Measurements from ENCODE around the gene TSPAN2. TPM values are rescaled to one million over a fixed set of nuclear protein-coding genes. Genes with fewer than 3 reads are reported as not detected.

TSPAN2 gene
- total and polyA plus RNA-seq, 2 experiments from 2014 or later: 2.8 to 4.1 TPM

DNA sequence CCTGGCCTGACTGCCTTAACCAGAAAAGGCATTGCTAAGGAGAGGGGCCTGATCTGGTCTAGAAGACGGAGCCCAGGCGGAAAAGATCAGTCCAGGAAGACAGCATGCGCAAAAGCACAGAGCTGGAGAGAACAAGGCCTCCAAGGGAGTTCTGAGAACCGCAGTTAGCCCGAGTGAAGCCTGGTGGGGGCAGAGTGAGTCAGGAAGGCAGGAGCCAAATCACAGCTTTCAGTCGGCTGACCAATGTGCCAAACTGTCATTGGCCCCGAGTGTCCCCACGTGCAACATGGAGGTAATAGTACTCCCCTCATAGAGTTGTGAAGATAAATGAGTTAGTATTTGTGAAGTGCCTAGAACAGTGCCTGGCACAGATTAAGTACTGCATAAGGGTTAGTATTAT lies 1.2 kb upstream of the TSPAN2 start:
- Histone ChIP-seq H3K27ac (no peak overlapping the region), H3K9me3 (ENCODE audit: low read depth) (no peaks in the 10 kb centered on the region), H3K36me3 (replicated peaks; ENCODE audit: insufficient read depth, low read depth) (no peaks in the 10 kb centered on the region), H3K9me2 (replicated peaks; ENCODE audit: insufficient read depth) (no peaks in the 10 kb centered on the region), H3K4me1 (ENCODE audit: insufficient read depth) (no peaks in the 10 kb centered on the region), H3K4me3 (no peak overlapping the region), H4K20me1 (ENCODE audit: insufficient read depth, poor library complexity, severe bottlenecking) (no peaks in the 10 kb centered on the region), H3K4me2 (peak overlapping the region; percentile 87), H2AFZ (no peak overlapping the region), H3K27me3 (no peaks in the 10 kb centered on the region), H3K79me2 (no peaks in the 10 kb centered on the region)
- TF ChIP-seq EZH2phosphoT487 (IDR thresholded peaks at IDR 0.05; ENCODE audit: low read depth, severe bottlenecking, unreplicated experiment): no peak
- no peak for TF ChIP-seq EZH2 (IDR thresholded peaks at IDR 0.05; ENCODE audit: borderline replicate concordance)
- TF ChIP-seq CTCF (IDR thresholded peaks at IDR 0.05; ENCODE audit: poor library complexity): no peak
- 63% methylated on average over 8 of the region's 8 CpGs for WGBS (ENCODE audit: low lambda C conversion rate, missing lambda C conversion rate)
- DNase-seq (ENCODE audit: low spot score): no peak

- no peaks in the 10 kb centered on the region for H3K36me3 ChIP-seq (replicated peaks; ENCODE audit: insufficient read depth, low read depth)
- H3K27me3 ChIP-seq: no peaks in the 10 kb centered on the region
- H4K20me1 ChIP-seq (ENCODE audit: insufficient read depth, poor library complexity, severe bottlenecking): no peaks in the 10 kb centered on the region
- H2AFZ ChIP-seq: no peak overlapping the region
- H3K27ac ChIP-seq: no peak overlapping the region
- no peaks in the 10 kb centered on the region for H3K9me3 ChIP-seq (ENCODE audit: low read depth)
- H3K79me2 ChIP-seq: no peaks in the 10 kb centered on the region
- H3K4me2 ChIP-seq: peak overlapping the region; percentile 87
- no peaks in the 10 kb centered on the region for H3K9me2 ChIP-seq (replicated peaks; ENCODE audit: insufficient read depth)
- no peak overlapping the region for H3K4me3 ChIP-seq
- TF ChIP-seq EZH2phosphoT487 (IDR thresholded peaks at IDR 0.05; ENCODE audit: low read depth, severe bottlenecking, unreplicated experiment) (no peak), EZH2 (IDR thresholded peaks at IDR 0.05; ENCODE audit: borderline replicate concordance) (no peak), CTCF (IDR thresholded peaks at IDR 0.05; ENCODE audit: poor library complexity) (no peak)
- WGBS (ENCODE audit: low lambda C conversion rate, missing lambda C conversion rate): 50% methylated on average over 2 of the region's 2 CpGs
- no peaks in the 10 kb centered on the region for H3K4me1 ChIP-seq (ENCODE audit: insufficient read depth)
- no peak for DNase-seq (ENCODE audit: low spot score)
Observed at GRCh38 chr1:115090186-115090490, 835 bp upstream of the TSPAN2 start.

DNA sequence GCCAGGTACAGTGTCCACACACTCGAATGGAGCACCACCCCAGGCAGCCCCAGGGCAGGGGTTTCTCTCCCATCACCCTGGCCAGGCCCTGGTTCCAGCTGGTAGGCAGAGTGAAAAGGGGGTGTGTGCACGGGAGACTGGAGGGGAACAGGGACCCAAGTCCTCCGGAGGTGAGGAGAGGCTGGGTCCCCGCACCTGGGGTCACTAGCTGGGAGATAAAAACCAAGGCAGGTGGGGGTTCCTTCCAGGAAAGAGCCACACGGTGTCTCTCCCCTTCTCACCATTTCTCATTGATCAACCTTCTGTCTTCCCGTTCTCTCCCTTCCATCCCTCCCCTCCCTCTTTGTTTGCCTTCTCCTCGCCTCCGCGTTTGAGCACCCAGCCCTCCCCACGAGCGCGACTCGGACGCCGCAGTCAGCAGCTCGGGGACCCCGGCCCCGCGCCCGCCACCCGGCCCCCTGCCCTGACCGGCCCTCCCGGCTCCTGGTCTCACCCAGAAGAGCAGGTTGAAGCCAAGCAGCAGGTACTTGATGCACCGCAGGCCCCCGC lies 358 bp downstream of the TSPAN2 start:
- Histone ChIP-seq H3K27ac (no peak overlapping the region), H4K20me1 (ENCODE audit: insufficient read depth, poor library complexity, severe bottlenecking) (no peaks in the 10 kb centered on the region), H3K79me2 (no peaks in the 10 kb centered on the region), H3K4me2 (peak overlapping the region; percentile 87), H2AFZ (peak overlapping the region; percentile 69), H3K9me2 (replicated peaks; ENCODE audit: insufficient read depth) (no peaks in the 10 kb centered on the region), H3K4me1 (ENCODE audit: insufficient read depth) (no peaks in the 10 kb centered on the region), H3K27me3 (no peaks in the 10 kb centered on the region), H3K36me3 (replicated peaks; ENCODE audit: insufficient read depth, low read depth) (no peaks in the 10 kb centered on the region), H3K4me3 (peak overlapping the region; percentile 77), H3K9me3 (ENCODE audit: low read depth) (no peaks in the 10 kb centered on the region)
- no peak for DNase-seq (ENCODE audit: low spot score)
- WGBS (ENCODE audit: low lambda C conversion rate, missing lambda C conversion rate): 7% methylated on average over 12 of the region's 25 CpGs
- no peak for TF ChIP-seq EZH2 (IDR thresholded peaks at IDR 0.05; ENCODE audit: borderline replicate concordance)
- TF ChIP-seq EZH2phosphoT487 (IDR thresholded peaks at IDR 0.05; ENCODE audit: low read depth, severe bottlenecking, unreplicated experiment): no peak
- no peak for TF ChIP-seq CTCF (IDR thresholded peaks at IDR 0.05; ENCODE audit: poor library complexity)
